Right renal pelvis (tissue), 4 donors: ENCODE data around the gene GTF2F2. TPM values are rescaled to one million over a fixed set of nuclear protein-coding genes. Genes with fewer than 3 reads are reported as not detected.

Experiments used
- DNase-seq, 4 donors: peaks; one replicate each; pipeline ENCODE4 v3.0.0-alpha.2; 2013; ENCODE audit warnings: low read depth in 4 of 4, low spot score in 3 of 4, missing footprints in 1 of 4
- polyA plus RNA-seq, 4 donors: library from polyadenylated mRNA; unstranded; fragments of 120-200 nt; gene quantifications; one replicate each; pipeline ENCODE4 v1.2.1, GENCODE V29; 2013; ENCODE audit not compliant: insufficient read length in 4 of 4

Gene GTF2F2
- polyA plus RNA-seq, 4 donors, result 28.3 to 30.5 (median 29.8) TPM

DNA sequence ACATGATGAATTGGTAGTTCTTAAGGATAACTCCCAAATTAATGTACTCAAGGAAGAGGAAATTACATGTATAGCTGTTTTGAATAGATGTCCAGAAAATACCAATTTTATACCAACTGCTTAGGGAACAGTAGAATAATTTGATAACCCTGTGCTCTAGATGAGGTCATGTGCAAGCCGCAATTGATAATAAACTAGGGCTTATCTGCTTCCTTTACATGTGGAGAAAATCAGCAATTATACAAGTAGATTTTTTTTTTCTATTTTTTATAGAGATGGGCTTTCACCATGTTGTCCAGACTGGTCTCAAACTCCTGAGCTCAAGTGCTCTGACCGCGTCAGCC lies 211.4 kb downstream of the GTF2F2 start:
- DNase-seq, result no peak

DNA sequence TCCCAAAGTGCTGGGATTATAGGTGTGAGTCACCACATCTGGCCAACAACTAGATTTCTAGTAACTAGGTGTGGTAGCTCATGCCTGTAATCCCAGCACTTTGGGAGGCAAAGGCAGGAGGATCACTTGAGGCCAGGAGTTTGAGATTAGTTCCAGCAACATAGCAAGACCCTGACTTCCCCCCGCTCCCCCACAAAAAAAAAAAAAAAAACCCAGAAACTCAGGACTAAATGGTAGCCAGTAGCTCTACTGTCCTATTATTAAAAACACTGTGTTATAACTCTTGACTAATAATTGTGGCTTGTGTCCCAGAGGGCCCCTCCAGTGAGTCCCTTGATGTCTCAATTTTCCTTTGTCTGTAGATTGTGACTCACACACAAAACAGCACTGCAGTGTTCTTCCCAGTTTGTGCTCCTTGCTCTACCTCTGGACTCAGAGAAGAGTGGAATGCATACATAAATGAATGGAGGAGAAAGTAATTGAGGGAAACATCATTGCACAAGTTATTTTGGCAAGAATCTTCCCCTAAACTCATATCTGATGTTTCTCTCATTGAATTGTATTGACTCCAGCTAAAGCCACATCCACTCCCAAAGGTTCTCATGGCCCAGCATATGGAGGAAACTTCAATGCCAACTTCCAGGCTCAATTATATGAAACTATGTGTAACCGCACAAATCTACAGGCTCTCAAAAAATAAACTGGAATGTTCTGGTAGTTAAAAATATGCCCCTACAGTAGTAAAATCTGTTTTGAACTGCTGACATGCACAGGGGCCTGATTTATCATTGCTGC lies 211.9 kb downstream of the GTF2F2 start:
- DNase-seq, result no peak

DNA sequence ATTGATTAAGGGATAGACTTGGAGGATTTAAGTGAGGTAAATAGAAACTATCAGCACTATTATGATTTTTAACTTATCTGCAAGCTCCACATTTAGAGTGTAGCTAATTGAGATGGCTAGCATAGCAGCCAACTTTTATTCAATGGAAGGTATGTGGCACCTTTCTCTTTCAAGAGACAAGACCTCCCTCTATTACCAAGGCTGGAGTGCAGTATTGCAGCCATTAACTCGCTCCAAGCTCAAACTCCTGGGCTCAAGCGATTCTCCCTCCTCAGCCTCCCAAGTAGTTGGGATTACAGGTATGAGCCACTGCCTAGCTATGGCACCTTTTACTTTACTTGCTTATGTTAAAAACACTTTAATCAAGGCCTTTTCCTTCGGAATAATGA lies 212.5 kb downstream of the GTF2F2 start:
- DNase-seq, result no peak

DNA sequence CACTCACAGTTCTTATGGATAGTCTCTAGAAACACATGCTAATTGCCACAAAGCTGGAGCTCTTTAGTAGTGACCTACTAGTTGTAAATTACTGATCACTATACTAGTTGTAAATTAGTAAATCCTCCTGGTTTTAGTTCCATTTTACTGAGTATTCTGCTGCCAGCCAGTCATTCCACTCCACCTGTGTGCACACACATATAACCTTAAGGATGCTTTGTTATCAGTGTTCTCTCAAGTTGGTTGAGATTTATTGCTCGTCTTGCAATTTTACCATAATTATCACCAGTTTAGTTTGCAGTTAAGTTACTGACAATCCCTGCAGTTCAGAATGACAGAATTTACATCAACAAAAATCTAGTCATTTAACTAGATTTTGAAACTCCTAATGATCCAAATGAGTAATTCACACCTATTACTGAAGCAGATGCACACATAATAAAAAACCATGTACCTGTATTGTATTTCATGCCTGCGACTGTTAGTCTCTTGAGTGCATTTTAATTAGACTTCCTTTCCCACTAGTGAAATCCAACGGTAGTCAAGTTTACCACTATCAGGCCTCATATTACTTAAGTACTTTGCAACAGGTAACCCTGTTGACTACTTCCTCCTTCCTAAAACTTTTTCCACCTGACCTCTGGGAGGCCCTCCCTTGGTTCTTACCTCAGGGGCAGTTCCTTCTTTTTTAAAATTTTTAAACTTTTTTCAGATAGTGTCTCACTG lies 213.1 kb downstream of the GTF2F2 start:
- no peak for DNase-seq

Other genes with a start within 250 kb of the GTF2F2 start
- gene NUFIP1, start 131.0 kb upstream of the GTF2F2 start, polyA plus RNA-seq, result 10 to 100 TPM; 12.0 to 13.8 (median 13.8) TPM
- 10 to 100 TPM; 48.3 to 65.3 (median 57.1) TPM for gene GPALPP1, start 131.0 kb upstream of the GTF2F2 start, polyA plus RNA-seq
- gene KCTD4, start 80.5 kb downstream of the GTF2F2 start, polyA plus RNA-seq, result under 1 TPM; 0.29 to 0.74 (median 0.43) TPM
- 1,000 to 10,000 TPM; 6,707 to 7,042 (median 6,975) TPM for gene TPT1, start 220.7 kb downstream of the GTF2F2 start, polyA plus RNA-seq